ENCODE results near the gene PTDSS2.

Gene PTDSS2

GRCh38 chr11:405954-406795 is 43.9 kb upstream of the PTDSS2 start:
- TF ChIP-seq CTCF (conservative IDR thresholded peaks at IDR 0.05; ENCODE audit: low read length): no peak
- peak overlapping the region; percentile 66 for H3K4me3 ChIP-seq (ENCODE audit: low read length)
- DNase-seq (ENCODE audit: low read depth): no peak

GRCh38 chr11:406796-407650 is 43.1 kb upstream of the PTDSS2 start:
- peak overlapping the region; percentile 66 for H3K4me3 ChIP-seq (ENCODE audit: low read length)
- peak; percentile 75 for DNase-seq (ENCODE audit: low read depth)
- TF ChIP-seq CTCF (conservative IDR thresholded peaks at IDR 0.05; ENCODE audit: low read length): no peak

- DNase-seq (ENCODE audit: low read depth): no peak
- H3K4me3 ChIP-seq (ENCODE audit: low read length): no peak overlapping the region
- no peak for TF ChIP-seq CTCF (conservative IDR thresholded peaks at IDR 0.05; ENCODE audit: low read length)
Observed at GRCh38 chr11:407651-408123, 42.4 kb upstream of the PTDSS2 start.

- no peak overlapping the region for H3K4me3 ChIP-seq (ENCODE audit: low read length)
- no peak for TF ChIP-seq CTCF (conservative IDR thresholded peaks at IDR 0.05; ENCODE audit: low read length)
- no peak for DNase-seq (ENCODE audit: low read depth)
Observed at GRCh38 chr11:408154-409007, 41.7 kb upstream of the PTDSS2 start.

- no peak for DNase-seq (ENCODE audit: low read depth)
- TF ChIP-seq CTCF (conservative IDR thresholded peaks at IDR 0.05; ENCODE audit: low read length): no peak
- no peak overlapping the region for H3K4me3 ChIP-seq (ENCODE audit: low read length)
Observed at GRCh38 chr11:409008-409599, 41.0 kb upstream of the PTDSS2 start.

Measured in AG10803 (cell line).